ENCODE results near the gene COL21A1.
"Not testable (repeated sequence)": the region's sequence is repeated elsewhere in the genome, so short reads cannot be mapped to it uniquely, and the experiment has no call there.

COL21A1 gene

GRCh38 chr6:56246881-56247653, at the start of gene COL21A1:
Gene COL21A1, minus strand, starts transcription at chr6:56247580. Its CDS starts 64,962 bp downstream, at chr6:56182618.
- in situ Hi-C loops (cut with HindIII; ENCODE audit: low sequenced_read_pairs), result no loop called here

- in situ Hi-C loops (cut with HindIII; ENCODE audit: low sequenced_read_pairs), result no loop called here
These were observed 46.4 kb upstream of the COL21A1 start for GRCh38 chr6:56293781-56294180.

GRCh38 chr6:56292505-56293181, 45.3 kb upstream of the COL21A1 start:
- in situ Hi-C loops (cut with HindIII; ENCODE audit: low sequenced_read_pairs), result no loop called here

GRCh38 chr6:56291302-56291917, 44.0 kb upstream of the COL21A1 start:
- in situ Hi-C loops (cut with HindIII; ENCODE audit: low sequenced_read_pairs), result no loop called here

- in situ Hi-C loops (cut with HindIII; ENCODE audit: low sequenced_read_pairs), result no loop called here
These were observed 42.3 kb upstream of the COL21A1 start for GRCh38 chr6:56289721-56290120.

GRCh38 chr6:56288347-56288746, 41.0 kb upstream of the COL21A1 start:
- in situ Hi-C loops (cut with HindIII; ENCODE audit: low sequenced_read_pairs), result no loop called here

GRCh38 chr6:56282391-56282790, 35.0 kb upstream of the COL21A1 start:
- in situ Hi-C loops (cut with HindIII; ENCODE audit: low sequenced_read_pairs), result no loop called here

- in situ Hi-C loops (cut with HindIII; ENCODE audit: low sequenced_read_pairs), result no loop called here
These were observed 32.7 kb upstream of the COL21A1 start for GRCh38 chr6:56280126-56280525.

- in situ Hi-C loops (cut with HindIII; ENCODE audit: low sequenced_read_pairs), result no loop called here
These were observed 32.1 kb upstream of the COL21A1 start for GRCh38 chr6:56279331-56280080.

- in situ Hi-C loops (cut with HindIII; ENCODE audit: low sequenced_read_pairs), result no loop called here
These were observed 30.8 kb upstream of the COL21A1 start for GRCh38 chr6:56278171-56278591.

GRCh38 chr6:56270812-56271441, 23.5 kb upstream of the COL21A1 start:
- in situ Hi-C loops (cut with HindIII; ENCODE audit: low sequenced_read_pairs), result no loop called here

- in situ Hi-C loops (cut with HindIII; ENCODE audit: low sequenced_read_pairs), result no loop called here
These were observed 20.9 kb upstream of the COL21A1 start for GRCh38 chr6:56268266-56268665.

GRCh38 chr6:56266011-56266410, 18.6 kb upstream of the COL21A1 start:
- in situ Hi-C loops (cut with HindIII; ENCODE audit: low sequenced_read_pairs), result no loop called here

GRCh38 chr6:56263596-56264315, 16.4 kb upstream of the COL21A1 start:
- in situ Hi-C loops (cut with HindIII; ENCODE audit: low sequenced_read_pairs), result no loop called here

GRCh38 chr6:56260593-56260992, 13.2 kb upstream of the COL21A1 start:
- in situ Hi-C loops (cut with HindIII; ENCODE audit: low sequenced_read_pairs), result not testable (repeated sequence)

- in situ Hi-C loops (cut with HindIII; ENCODE audit: low sequenced_read_pairs), result no loop called here
These were observed 12.1 kb upstream of the COL21A1 start for GRCh38 chr6:56259234-56260077.

GRCh38 chr6:56255349-56255748, 8.0 kb upstream of the COL21A1 start:
- in situ Hi-C loops (cut with HindIII; ENCODE audit: low sequenced_read_pairs), result no loop called here

GRCh38 chr6:56250266-56250665, 2.9 kb upstream of the COL21A1 start:
- in situ Hi-C loops (cut with HindIII; ENCODE audit: low sequenced_read_pairs), result no loop called here

GRCh38 chr6:56247654-56248122, 308 bp upstream of the COL21A1 start:
- in situ Hi-C loops (cut with HindIII; ENCODE audit: low sequenced_read_pairs), result no loop called here

Data from DLD1 (cell line).